ENCODE data around the gene SLC2A3. TPM values are rescaled to one million over a fixed set of nuclear protein-coding genes. Genes with fewer than 3 reads are reported as not detected.
A peak's percentile ranks its signal among the peaks of the same experiment; 100 is the strongest.

Gene SLC2A3
- total and polyA plus RNA-seq, 2 experiments from 2014 or later = 199 to 388 TPM

GRCh38 chr12:7937833-7938506 is 2.0 kb upstream of the SLC2A3 start:
- Histone ChIP-seq H4K20me1 (replicated peaks; ENCODE audit: insufficient read depth) (peaks cover 16% of the 10 kb centered on the region), H3K27me3 (ENCODE audit: insufficient read depth) (no peaks in the 10 kb centered on the region), H3K4me2 (peak overlapping the region; percentile 61), H2AFZ (no peak overlapping the region), H3K4me3 (no peak overlapping the region), H3K79me2 (replicated peaks; ENCODE audit: insufficient read depth) (peaks cover 26% of the 10 kb centered on the region), H3K9me2 (ENCODE audit: insufficient read depth) (no peaks in the 10 kb centered on the region), H3K36me3 (ENCODE audit: insufficient read depth) (no peaks in the 10 kb centered on the region; the same call in 1 of the 2 replicates), H3F3A (replicated peaks; ENCODE audit: low read depth) (no peaks in the 10 kb centered on the region; the same call in 1 of the 2 replicates), H3K4me1 (ENCODE audit: insufficient read depth) (peaks cover 12% of the 10 kb centered on the region), H3K27ac (ENCODE audit: low read depth) (peak overlapping the region; percentile 21)
- Mint-ChIP-seq H3K4me3 (peak overlapping the region; percentile 18; the same call in 1 of the 3 replicates), H3K9me3 (no peaks in the 10 kb centered on the region), H3K27ac (peak overlapping the region; percentile 77), H3K27me3 (ENCODE audit: insufficient read depth, low read depth, poor library complexity) (no peaks in the 10 kb centered on the region), H3K36me3 (ENCODE audit: low read depth) (no peaks in the 10 kb centered on the region; the same call in 2 of the 3 replicates), H3K4me1 (peaks cover 7% of the 10 kb centered on the region)
- TF ChIP-seq ZNF114 (CRISPR knock-in tag; IDR thresholded peaks at IDR 0.05) (no peak), CTCF (conservative IDR thresholded peaks at IDR 0.05; ENCODE audit: low read depth in 2 of 2) (peak in 1 of 2 experiments; percentile 22; a peak in 1 of 4 replicates)
- no peak for ATAC-seq
- DNase-seq (ENCODE audit: low spot score) = peak; percentile 53

GRCh38 chr12:7934889-7935492 is 996 bp downstream of the SLC2A3 start:
- H3K4me3 ChIP-seq = peak overlapping the region; percentile 95
- Mint-ChIP-seq H3K4me1 (peaks cover 20% of the 10 kb centered on the region), H3K9me3 (no peaks in the 10 kb centered on the region), H3K36me3 (ENCODE audit: low read depth) (no peaks in the 10 kb centered on the region; the same call in 2 of the 3 replicates), H3K27ac (no peak overlapping the region), H3K4me3 (no peak overlapping the region), H3K27me3 (ENCODE audit: insufficient read depth, low read depth, poor library complexity) (peaks cover 12% of the 10 kb centered on the region)
- H3K36me3 ChIP-seq (ENCODE audit: insufficient read depth) = peaks cover 30% of the 10 kb centered on the region
- H3K27ac ChIP-seq (ENCODE audit: low read depth) = peak overlapping the region; percentile 75
- H3K79me2 ChIP-seq (replicated peaks; ENCODE audit: insufficient read depth) = peaks cover 56% of the 10 kb centered on the region
- no peaks in the 10 kb centered on the region for H3K9me2 ChIP-seq (ENCODE audit: insufficient read depth)
- H4K20me1 ChIP-seq (replicated peaks; ENCODE audit: insufficient read depth) = peaks cover 32% of the 10 kb centered on the region
- peak overlapping the region; percentile 86 for H3K4me2 ChIP-seq
- no peaks in the 10 kb centered on the region for H3K27me3 ChIP-seq (ENCODE audit: insufficient read depth)
- ATAC-seq (no peak), DNase-seq (ENCODE audit: low spot score) (no peak)
- no peak overlapping the region for H2AFZ ChIP-seq
- peaks cover 13% of the 10 kb centered on the region; the same call in 1 of the 2 replicates for H3F3A ChIP-seq (replicated peaks; ENCODE audit: low read depth)
- peaks cover 17% of the 10 kb centered on the region for H3K4me1 ChIP-seq (ENCODE audit: insufficient read depth)
- TF ChIP-seq JUNB (IDR thresholded peaks at IDR 0.05; ENCODE audit: unreplicated experiment) (no peak), POLR2AphosphoS5 (IDR thresholded peaks at IDR 0.05; ENCODE audit: low read depth) (no peak), REST (IDR thresholded peaks at IDR 0.05; ENCODE audit: unreplicated experiment) (no peak), CTCF (conservative IDR thresholded peaks at IDR 0.05; ENCODE audit: low read depth in 2 of 2) (no peak)
